ENCODE results near the gene AGL.
"Not testable (repeated sequence)": the region's sequence is repeated elsewhere in the genome, so short reads cannot be mapped to it uniquely, and the experiment has no call there.

GRCh38 chr1:99972066-99972465, 121.9 kb downstream of the AGL start:
- TF ChIP-seq CTCF (conservative IDR thresholded peaks at IDR 0.05; ENCODE audit: low read length); EZH2phosphoT487 (IDR thresholded peaks at IDR 0.05; ENCODE audit: borderline replicate concordance, low read depth, low read length): not testable (repeated sequence)

All from OCI-LY7 (cell line).